GM23338 (cell line): ENCODE data around the gene SLAMF8. TPM values are rescaled to one million over a fixed set of nuclear protein-coding genes. Genes with fewer than 3 reads are reported as not detected.

Source experiments
- ATAC-seq: fragments of 200-7000 bp; cut with Tn5 transposase; 3 replicates; pipeline ENCODE4 v1.9.1; 2020
- DNase-seq: peaks from one replicate; pipeline ENCODE4 v3.0.0-alpha.2; 2015; ENCODE audit warnings: low spot score
- H2AFZ ChIP-seq: fragments of 200-600 bp; sonication (generic); 2 replicates; pipeline ENCODE4 v1.8.0; 2016; ENCODE audit warnings: antibody characterized with exemption, mild to moderate bottlenecking, moderate library complexity
- H3F3A ChIP-seq: fragments of 200-600 bp; sonication (generic); replicated peaks from 2 replicates; pipeline ENCODE4 v1.8.0; 2017; ENCODE audit warnings: antibody characterized with exemption, mixed run types, low read depth
- H3K27ac ChIP-seq: fragments of 200-600 bp; sonication (generic); 2 replicates; pipeline ENCODE4 v1.6.1; 2016; ENCODE audit warnings: low read depth
- H3K27me3 ChIP-seq: fragments of 200-600 bp; sonication (generic); 2 replicates; pipeline ENCODE4 v1.8.0; 2016; ENCODE audit warnings: mild to moderate bottlenecking, mixed run types, moderate library complexity; ENCODE audit not compliant: insufficient read depth
- H3K36me3 ChIP-seq: fragments of 200-600 bp; sonication (generic); 2 replicates; pipeline ENCODE4 v1.8.0; 2016; ENCODE audit warnings: mild to moderate bottlenecking; ENCODE audit not compliant: insufficient read depth
- H3K4me1 ChIP-seq: fragments of 200-600 bp; sonication (generic); 2 replicates; pipeline ENCODE4 v1.8.0; 2016; ENCODE audit warnings: mild to moderate bottlenecking, moderate library complexity; ENCODE audit not compliant: insufficient read depth
- H3K4me2 ChIP-seq: fragments of 200-600 bp; sonication (generic); 2 replicates; pipeline ENCODE4 v1.7.1; 2017; ENCODE audit warnings: mixed run types
- H3K4me3 ChIP-seq: fragments of 200-600 bp; sonication (generic); 2 replicates; pipeline ENCODE4 v1.6.1; 2016; ENCODE audit warnings: mixed run types
- H3K79me2 ChIP-seq: fragments of 200-600 bp; sonication (generic); replicated peaks from 2 replicates; pipeline ENCODE4 v1.8.0; 2017; ENCODE audit warnings: mild to moderate bottlenecking; ENCODE audit not compliant: insufficient read depth
- H3K9me2 ChIP-seq: fragments of 200-600 bp; sonication (generic); 2 replicates; pipeline ENCODE4 v1.8.0; 2017; ENCODE audit not compliant: insufficient read depth
- H4K20me1 ChIP-seq: fragments of 200-600 bp; sonication (generic); replicated peaks from 2 replicates; pipeline ENCODE4 v1.8.0; 2017; ENCODE audit warnings: mild to moderate bottlenecking; ENCODE audit not compliant: insufficient read depth
- H3K27ac Mint-ChIP-seq: 2 replicates; pipeline ENCODE4 v1.8.0; 2020; ENCODE audit warnings: inconsistent platforms, mild to moderate bottlenecking, moderate library complexity, mixed read lengths
- H3K27me3 Mint-ChIP-seq: 3 replicates; pipeline ENCODE4 v1.8.0; 2022; ENCODE audit warnings: low read depth, mild to moderate bottlenecking, moderate library complexity, mixed read lengths, inconsistent platforms; ENCODE audit not compliant: insufficient read depth, poor library complexity
- H3K36me3 Mint-ChIP-seq: 3 replicates; pipeline ENCODE4 v1.8.0; 2021; ENCODE audit warnings: low read depth, mild to moderate bottlenecking, inconsistent platforms, moderate library complexity, mixed read lengths
- H3K4me1 Mint-ChIP-seq: 3 replicates; pipeline ENCODE4 v1.8.0; 2020; ENCODE audit warnings: mild to moderate bottlenecking, inconsistent platforms, mixed read lengths
- H3K4me3 Mint-ChIP-seq: 3 replicates; pipeline ENCODE4 v1.8.0; 2021; ENCODE audit warnings: moderate library complexity, mild to moderate bottlenecking, inconsistent platforms, mixed read lengths
- H3K9me3 Mint-ChIP-seq: 3 replicates; pipeline ENCODE4 v1.8.0; 2020; ENCODE audit warnings: moderate library complexity, mild to moderate bottlenecking, inconsistent platforms, mixed read lengths
- CREB1 ChIP-seq: fragments of 250-450 bp; sonication (Bioruptor Pico); IDR thresholded peaks from 2 replicates; pipeline ENCODE4 v1.5.0; 2020; ENCODE audit warnings: low read depth, mild to moderate bottlenecking, moderate library complexity
- CTCF ChIP-seq, 2 experiments: fragments of 200-600 bp in 1 of 2; sonication (generic) in 1 of 2; conservative IDR thresholded peaks; 2 replicates each; pipeline versions ENCODE4 v1.5.1 to v1.6.1; 2016 to 2017; ENCODE audit warnings: antibody characterized with exemption in 2 of 2, low read depth in 2 of 2, mild to moderate bottlenecking in 2 of 2, moderate library complexity in 1 of 2
- EZH2 ChIP-seq: fragments of 200-600 bp; sonication (generic); IDR thresholded peaks from one replicate; pipeline ENCODE4 v1.8.0; 2017; ENCODE audit warnings: antibody characterized with exemption, mild to moderate bottlenecking, low read depth; ENCODE audit not compliant: unreplicated experiment
- EZH2phosphoT487 ChIP-seq: fragments of 200-600 bp; sonication (generic); IDR thresholded peaks from one replicate; pipeline ENCODE4 v1.8.1; 2018; ENCODE audit warnings: antibody characterized with exemption; ENCODE audit not compliant: unreplicated experiment
- JUNB ChIP-seq: IDR thresholded peaks from one replicate; pipeline ENCODE4 v1.6.1; 2016; ENCODE audit warnings: antibody characterized with exemption; ENCODE audit not compliant: unreplicated experiment
- NANOG ChIP-seq: IDR thresholded peaks from 2 replicates; pipeline ENCODE4 v1.6.1; 2016; ENCODE audit warnings: antibody characterized with exemption, borderline replicate concordance
- POLR2AphosphoS5 ChIP-seq: IDR thresholded peaks from 2 replicates; pipeline ENCODE4 v1.6.1; 2016; ENCODE audit warnings: antibody characterized with exemption, low read depth
- STAT1 ChIP-seq: IDR thresholded peaks from one replicate; pipeline ENCODE4 v1.6.1; 2016; ENCODE audit warnings: antibody characterized with exemption; ENCODE audit not compliant: unreplicated experiment
- ZNF114 ChIP-seq: fragments of 250-450 bp; sonication (Bioruptor Pico); IDR thresholded peaks from 2 replicates; pipeline ENCODE4 v1.5.0; 2020; ENCODE audit warnings: mild to moderate bottlenecking, moderate library complexity
- ZNF331 ChIP-seq: fragments of 250-450 bp; sonication (Bioruptor Pico); IDR thresholded peaks from 2 replicates; pipeline ENCODE4 v1.5.0; 2020; ENCODE audit warnings: low read depth, mild to moderate bottlenecking, moderate library complexity
- ZNF462 ChIP-seq: fragments of 250-450 bp; sonication (Bioruptor Pico); IDR thresholded peaks from 2 replicates; pipeline ENCODE4 v1.5.0; 2020; ENCODE audit warnings: mild to moderate bottlenecking, moderate library complexity
- polyA plus RNA-seq: library from polyadenylated mRNA; unstranded; fragments of >200 nt; fragmentation: Nextera tagmentation; extraction: Ambion mirVana; gene quantifications from 2 replicates; pipeline ENCODE4 v1.2.1, GENCODE V29; 2016
- total RNA-seq: library from RNA; depleted of rRNA; stranded (reverse); fragments of >200 nt; shearing (Covaris generic); gene quantifications from 2 replicates; pipeline ENCODE4 v1.2.3, GENCODE V29; 2014
- TF ChIP-seq, protein P1 (sequence below): IDR thresholded peaks from 2 replicates; pipeline ENCODE4 v1.6.1; 2016; ENCODE audit warnings: antibody characterized with exemption
- TF ChIP-seq, protein P2 (sequence below): IDR thresholded peaks from one replicate; pipeline ENCODE4 v1.6.1; 2018; ENCODE audit warnings: antibody characterized with exemption; ENCODE audit not compliant: unreplicated experiment

The SLAMF8 gene
- total and polyA plus RNA-seq, 2 experiments from 2014 or later: not detected

DNA sequence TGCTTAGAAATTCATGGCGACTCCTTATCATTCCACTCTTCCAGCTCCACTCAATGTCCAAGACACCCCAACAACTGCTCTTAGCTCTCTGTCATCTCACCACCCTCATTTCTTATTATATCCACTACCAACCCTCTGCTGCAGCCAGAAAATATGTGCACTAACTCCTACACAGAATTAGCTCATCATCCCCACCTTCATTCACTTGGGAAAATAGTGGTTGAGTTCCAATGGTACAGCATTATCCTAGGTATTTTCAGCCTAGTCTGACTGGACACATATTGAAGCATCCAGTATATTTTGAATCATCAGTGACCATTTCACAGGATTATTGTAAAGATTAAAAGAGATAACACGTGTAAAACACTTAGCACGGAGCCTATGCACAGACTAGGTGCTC, 52.5 kb downstream of the SLAMF8 start:
- Histone ChIP-seq H4K20me1 (no peaks in the 10 kb centered on the region), H3K4me2 (no peak overlapping the region), H3K36me3 (no peaks in the 10 kb centered on the region), H3K4me3 (no peak overlapping the region), H3K79me2 (no peaks in the 10 kb centered on the region), H3F3A (no peaks in the 10 kb centered on the region), H3K27ac (no peak overlapping the region), H3K4me1 (peaks cover 5% of the 10 kb centered on the region; the same call in 1 of the 2 replicates), H3K9me2 (no peaks in the 10 kb centered on the region; the same call in 1 of the 2 replicates), H2AFZ (no peak overlapping the region), H3K27me3 (no peaks in the 10 kb centered on the region)
- Mint-ChIP-seq H3K9me3 (no peaks in the 10 kb centered on the region), H3K27ac (no peak overlapping the region), H3K27me3 (peaks cover under 1% of the 10 kb centered on the region), H3K4me1 (no peaks in the 10 kb centered on the region), H3K4me3 (no peak overlapping the region), H3K36me3 (no peaks in the 10 kb centered on the region)
- ATAC-seq (no peak), DNase-seq (no peak)
- TF ChIP-seq JUNB (no peak), EZH2 (no peak), ZNF331 (CRISPR knock-in tag) (no peak), ZNF114 (CRISPR knock-in tag) (no peak), ZNF462 (no peak), EZH2phosphoT487 (no peak), CTCF (conservative IDR thresholded peaks at IDR 0.05; ENCODE audit: low read depth in 2 of 2) (no peak), POLR2AphosphoS5 (no peak), NANOG (no peak), CREB1 (no peak), STAT1 (no peak)
- TF ChIP-seq, protein P1, sequence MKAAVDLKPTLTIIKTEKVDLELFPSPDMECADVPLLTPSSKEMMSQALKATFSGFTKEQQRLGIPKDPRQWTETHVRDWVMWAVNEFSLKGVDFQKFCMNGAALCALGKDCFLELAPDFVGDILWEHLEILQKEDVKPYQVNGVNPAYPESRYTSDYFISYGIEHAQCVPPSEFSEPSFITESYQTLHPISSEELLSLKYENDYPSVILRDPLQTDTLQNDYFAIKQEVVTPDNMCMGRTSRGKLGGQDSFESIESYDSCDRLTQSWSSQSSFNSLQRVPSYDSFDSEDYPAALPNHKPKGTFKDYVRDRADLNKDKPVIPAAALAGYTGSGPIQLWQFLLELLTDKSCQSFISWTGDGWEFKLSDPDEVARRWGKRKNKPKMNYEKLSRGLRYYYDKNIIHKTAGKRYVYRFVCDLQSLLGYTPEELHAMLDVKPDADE: no peak
- TF ChIP-seq, protein P2, sequence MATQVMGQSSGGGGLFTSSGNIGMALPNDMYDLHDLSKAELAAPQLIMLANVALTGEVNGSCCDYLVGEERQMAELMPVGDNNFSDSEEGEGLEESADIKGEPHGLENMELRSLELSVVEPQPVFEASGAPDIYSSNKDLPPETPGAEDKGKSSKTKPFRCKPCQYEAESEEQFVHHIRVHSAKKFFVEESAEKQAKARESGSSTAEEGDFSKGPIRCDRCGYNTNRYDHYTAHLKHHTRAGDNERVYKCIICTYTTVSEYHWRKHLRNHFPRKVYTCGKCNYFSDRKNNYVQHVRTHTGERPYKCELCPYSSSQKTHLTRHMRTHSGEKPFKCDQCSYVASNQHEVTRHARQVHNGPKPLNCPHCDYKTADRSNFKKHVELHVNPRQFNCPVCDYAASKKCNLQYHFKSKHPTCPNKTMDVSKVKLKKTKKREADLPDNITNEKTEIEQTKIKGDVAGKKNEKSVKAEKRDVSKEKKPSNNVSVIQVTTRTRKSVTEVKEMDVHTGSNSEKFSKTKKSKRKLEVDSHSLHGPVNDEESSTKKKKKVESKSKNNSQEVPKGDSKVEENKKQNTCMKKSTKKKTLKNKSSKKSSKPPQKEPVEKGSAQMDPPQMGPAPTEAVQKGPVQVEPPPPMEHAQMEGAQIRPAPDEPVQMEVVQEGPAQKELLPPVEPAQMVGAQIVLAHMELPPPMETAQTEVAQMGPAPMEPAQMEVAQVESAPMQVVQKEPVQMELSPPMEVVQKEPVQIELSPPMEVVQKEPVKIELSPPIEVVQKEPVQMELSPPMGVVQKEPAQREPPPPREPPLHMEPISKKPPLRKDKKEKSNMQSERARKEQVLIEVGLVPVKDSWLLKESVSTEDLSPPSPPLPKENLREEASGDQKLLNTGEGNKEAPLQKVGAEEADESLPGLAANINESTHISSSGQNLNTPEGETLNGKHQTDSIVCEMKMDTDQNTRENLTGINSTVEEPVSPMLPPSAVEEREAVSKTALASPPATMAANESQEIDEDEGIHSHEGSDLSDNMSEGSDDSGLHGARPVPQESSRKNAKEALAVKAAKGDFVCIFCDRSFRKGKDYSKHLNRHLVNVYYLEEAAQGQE: no peak
